ENCODE data around the gene CBLN1.

DNA sequence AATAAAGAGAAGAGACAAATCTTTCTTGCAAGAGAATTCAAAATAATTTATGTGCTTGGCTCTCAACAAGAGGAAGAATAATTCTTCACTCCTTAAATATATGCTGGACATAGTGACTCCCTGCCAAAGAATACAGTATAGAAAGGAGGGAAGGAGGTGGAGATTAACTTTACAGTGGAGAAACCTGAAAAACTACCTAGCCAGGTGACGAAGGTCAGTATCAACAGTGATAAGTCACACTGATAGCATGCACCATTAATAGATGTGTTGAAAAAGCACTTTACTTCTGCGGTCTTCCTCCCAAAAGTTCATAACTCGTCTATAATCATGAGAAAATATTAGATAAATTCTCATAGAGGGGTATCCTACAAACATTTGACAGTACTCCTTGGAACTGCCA is 21.4 kb downstream of the CBLN1 start:
- TF ChIP-seq, protein P1, sequence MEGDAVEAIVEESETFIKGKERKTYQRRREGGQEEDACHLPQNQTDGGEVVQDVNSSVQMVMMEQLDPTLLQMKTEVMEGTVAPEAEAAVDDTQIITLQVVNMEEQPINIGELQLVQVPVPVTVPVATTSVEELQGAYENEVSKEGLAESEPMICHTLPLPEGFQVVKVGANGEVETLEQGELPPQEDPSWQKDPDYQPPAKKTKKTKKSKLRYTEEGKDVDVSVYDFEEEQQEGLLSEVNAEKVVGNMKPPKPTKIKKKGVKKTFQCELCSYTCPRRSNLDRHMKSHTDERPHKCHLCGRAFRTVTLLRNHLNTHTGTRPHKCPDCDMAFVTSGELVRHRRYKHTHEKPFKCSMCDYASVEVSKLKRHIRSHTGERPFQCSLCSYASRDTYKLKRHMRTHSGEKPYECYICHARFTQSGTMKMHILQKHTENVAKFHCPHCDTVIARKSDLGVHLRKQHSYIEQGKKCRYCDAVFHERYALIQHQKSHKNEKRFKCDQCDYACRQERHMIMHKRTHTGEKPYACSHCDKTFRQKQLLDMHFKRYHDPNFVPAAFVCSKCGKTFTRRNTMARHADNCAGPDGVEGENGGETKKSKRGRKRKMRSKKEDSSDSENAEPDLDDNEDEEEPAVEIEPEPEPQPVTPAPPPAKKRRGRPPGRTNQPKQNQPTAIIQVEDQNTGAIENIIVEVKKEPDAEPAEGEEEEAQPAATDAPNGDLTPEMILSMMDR (IDR thresholded peaks at IDR 0.05; ENCODE audit: low read depth, low read length), result no peak
- TF ChIP-seq EZH2phosphoT487 (IDR thresholded peaks at IDR 0.05; ENCODE audit: low read depth), result no peak
